Endothelial cell of umbilical vein (primary cell): ENCODE results near the gene CEP250. TPM values are rescaled to one million over a fixed set of nuclear protein-coding genes. Genes with fewer than 3 reads are reported as not detected.

Experiments used
- BruUV-seq: library from RNA; stranded (reverse); fragments of 400-500 nt; replicated peaks from 2 replicates; lab custom pipeline; 2021; lab: Mats Ljungman, UMichigan
- CTCF ChIA-PET: fragments of 300-600, 350-600 bp; sonication (Branson Sonifier 250); formaldehyde crosslinking; loops from one replicate; lab custom pipeline; 2021; ENCODE audit warnings: antibody characterized with exemption, inconsistent platforms; lab: Charles Lee
- POLR2A ChIA-PET: fragments of 300-600, 350-600 bp; sonication (Branson Sonifier 250); formaldehyde crosslinking; loops from one replicate; lab custom pipeline; 2021; ENCODE audit warnings: antibody characterized with exemption, inconsistent platforms; lab: Charles Lee
- DNase-seq: peaks from one replicate; pipeline ENCODE4 v3.0.0-alpha.2; 2011; ENCODE audit warnings: low read depth, low spot score
- FAIRE-seq: peaks from 2 replicates; lab custom pipeline; 2011; peaks lifted over from hg19 to GRCh38; lab: Jason Lieb, UNC
- H2AFZ ChIP-seq: 2 replicates; pipeline ENCODE4 v1.6.0; 2012; ENCODE audit warnings: low read depth, low read length, control low read depth, inconsistent platforms
- H3K27ac ChIP-seq: 2 replicates; pipeline ENCODE4 v1.5.1; 2011; ENCODE audit warnings: low read depth, mild to moderate bottlenecking, control low read depth, low read length, moderate library complexity; ENCODE audit not compliant: insufficient read depth
- H3K27me3 ChIP-seq, 2 experiments: 2 replicates each; pipeline versions ENCODE4 v1.6.0 to v1.6.1; 2011; ENCODE audit warnings: low read length in 2 of 2, mixed read lengths in 1 of 2; ENCODE audit not compliant: control insufficient read depth in 2 of 2, insufficient read depth in 2 of 2
- H3K36me3 ChIP-seq, 2 experiments: 2 replicates in 1 of 2; 3 replicates in 1 of 2; pipeline ENCODE4 v1.5.1; 2011; ENCODE audit warnings: low read length in 2 of 2, mild to moderate bottlenecking in 1 of 2, moderate library complexity in 1 of 2; ENCODE audit not compliant: control insufficient read depth in 2 of 2, insufficient read depth in 2 of 2; ENCODE audit errors: extremely low read depth in 1 of 2
- H3K4me1 ChIP-seq: 3 replicates; pipeline ENCODE4 v1.5.1; 2011; ENCODE audit warnings: mild to moderate bottlenecking, low read length; ENCODE audit not compliant: control insufficient read depth, insufficient read depth; ENCODE audit errors: extremely low read depth
- H3K4me2 ChIP-seq: 2 replicates; pipeline ENCODE4 v1.6.1; 2011; ENCODE audit warnings: low read length, control low read depth, mixed read lengths; ENCODE audit not compliant: insufficient read depth
- H3K4me3 ChIP-seq, 3 experiments: fragments of 200-600 bp in 1 of 3; sonication (generic), shearing (Covaris generic) in 1 of 3; replicated peaks in 1 of 3; 2 replicates each; pipeline ENCODE4 v1.5.1; 2011 to 2016; ENCODE audit warnings: control low read depth in 3 of 3, low read length in 3 of 3, mild to moderate bottlenecking in 2 of 3, inconsistent platforms in 1 of 3, low read depth in 1 of 3, moderate library complexity in 1 of 3; ENCODE audit not compliant: insufficient read depth in 1 of 3
- H3K79me2 ChIP-seq: 2 replicates; pipeline ENCODE4 v1.6.0; 2012; ENCODE audit warnings: low read length, inconsistent platforms; ENCODE audit not compliant: control insufficient read depth, insufficient read depth
- H3K9ac ChIP-seq: replicated peaks from 2 replicates; pipeline ENCODE3; 2011; ENCODE audit warnings: low read length, control low read depth; ENCODE audit not compliant: insufficient read depth; ENCODE audit errors: extremely low read depth
- H3K9me1 ChIP-seq: replicated peaks from 3 replicates; pipeline ENCODE4 v1.6.0; 2011; ENCODE audit warnings: mild to moderate bottlenecking, low read length; ENCODE audit not compliant: control insufficient read depth, insufficient read depth; ENCODE audit errors: extremely low read depth
- H3K9me3 ChIP-seq: replicated peaks from 2 replicates; pipeline ENCODE4 v1.5.1; 2012; ENCODE audit warnings: low read length, inconsistent platforms; ENCODE audit not compliant: control insufficient read depth, insufficient read depth
- H4K20me1 ChIP-seq: replicated peaks from 2 replicates; pipeline ENCODE3; 2011; ENCODE audit warnings: mild to moderate bottlenecking, low read length; ENCODE audit not compliant: control insufficient read depth, insufficient read depth; ENCODE audit errors: extremely low read depth
- EZH2 ChIP-seq: IDR thresholded peaks from 2 replicates; pipeline ENCODE4 v1.6.1; 2012; ENCODE audit warnings: borderline replicate concordance, low read depth, mild to moderate bottlenecking, moderate library complexity, low read length, inconsistent platforms; ENCODE audit not compliant: severe bottlenecking
- FOS ChIP-seq: IDR thresholded peaks from 2 replicates; pipeline ENCODE4 v1.6.1; 2011; ENCODE audit warnings: mild to moderate bottlenecking, low read length, moderate library complexity, borderline replicate concordance; ENCODE audit not compliant: insufficient read depth
- GATA2 ChIP-seq: IDR thresholded peaks from 2 replicates; pipeline ENCODE4 v1.7.0; 2011; ENCODE audit warnings: low read depth, mild to moderate bottlenecking, moderate library complexity, mixed read lengths, low read length; ENCODE audit not compliant: insufficient read length, insufficient read depth
- JUN ChIP-seq: IDR thresholded peaks from 2 replicates; pipeline ENCODE4 v1.6.1; 2011; ENCODE audit warnings: borderline replicate concordance, low read depth; ENCODE audit not compliant: insufficient read length, insufficient read depth
- MYC ChIP-seq: IDR thresholded peaks from one replicate; pipeline ENCODE4 v1.6.1; 2011; ENCODE audit warnings: mild to moderate bottlenecking, low read depth, low read length
- POLR2A ChIP-seq: IDR thresholded peaks from 2 replicates; pipeline ENCODE4 v1.6.1; 2012; ENCODE audit warnings: low read depth, mild to moderate bottlenecking, control low read depth, low read length
- POLR2AphosphoS5 ChIP-seq: IDR thresholded peaks from 2 replicates; pipeline ENCODE4 v1.6.1; 2012; ENCODE audit warnings: low read depth, mild to moderate bottlenecking, control low read depth, low read length, moderate library complexity; ENCODE audit not compliant: insufficient read depth
- dilution Hi-C: fragments of 300-500 bp; cut with MboI; formaldehyde crosslinking; loops from one replicate; pipeline ENCODE4 v1.15.0; 2019; ENCODE audit warnings: low sequenced_read_pairs; ENCODE audit not compliant: extremely low pct_ligation_motif_present
- intact Hi-C: fragments of 100-400 bp; cut with micrococcal nuclease; formaldehyde crosslinking; loops from one replicate; pipeline ENCODE4 v1.10.0; 2022
- polyA plus RNA-seq, 4 experiments: library from polyadenylated mRNA; depleted of rRNA in 3 of 4; stranded (reverse) in 3 of 4; unstranded in 1 of 4; fragments of >200 nt; gene quantifications; 2 replicates each; pipeline versions ENCODE4 v1.2.1 to v1.2.3, GENCODE V29; 2011 to 2012; ENCODE audit warnings: missing spikeins in 1 of 4
- total RNA-seq: library from RNA; stranded (reverse); gene quantifications from 2 replicates; pipeline ENCODE4 v1.2.3, GENCODE V29; 2021
- TF ChIP-seq, protein P1 (sequence below), 2 donors: IDR thresholded peaks; 1 replicate in 1 of 2; 2 replicates in 1 of 2; pipeline ENCODE4 v1.5.1; 2011; ENCODE audit warnings: low read length in 2 of 2, mild to moderate bottlenecking in 2 of 2, moderate library complexity in 2 of 2, control low read depth in 1 of 2, inconsistent platforms in 1 of 2, low read depth in 1 of 2; ENCODE audit not compliant: insufficient read depth in 1 of 2; ENCODE audit errors: extremely low read depth in 1 of 2
- TF ChIP-seq, protein P2 (sequence below): IDR thresholded peaks from 2 replicates; pipeline ENCODE4 v1.6.1; 2011; ENCODE audit not compliant: insufficient read depth, insufficient read length

The CEP250 gene
- total and polyA plus RNA-seq, 2 donors (not counting 3 experiments of a cell fraction or from before 2014, with no cell fraction given): 5.3 to 58.9 TPM

DNA sequence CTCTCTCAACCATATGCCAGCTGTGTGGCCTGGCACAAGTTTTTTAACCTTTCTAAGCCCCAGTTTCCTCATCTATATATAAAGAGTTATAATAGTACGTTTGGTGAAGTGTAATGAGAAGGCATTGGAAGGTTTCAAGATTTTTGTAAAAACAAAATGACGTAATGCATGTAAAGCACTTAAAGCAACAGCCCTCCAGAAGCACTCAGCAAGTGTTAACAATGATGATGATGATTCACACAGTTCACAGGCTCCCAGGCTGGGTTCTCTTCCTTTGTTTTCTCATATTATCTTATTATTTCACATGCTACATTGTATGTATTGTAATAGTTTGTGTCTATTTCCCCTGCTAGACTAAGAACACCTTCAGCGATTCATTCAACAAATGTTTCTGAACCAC lies 6.2 kb downstream of the CEP250 start:
- POLR2A ChIA-PET: no interaction called here
- H3K27ac ChIP-seq: peak overlapping the region; percentile 94
- H3K9me1 ChIP-seq: no peaks in the 10 kb centered on the region
- BruUV-seq: no TSS peak
- peak; percentile 96 for FAIRE-seq
- peak overlapping the region; percentile 54 for H3K9ac ChIP-seq
- no peaks in the 10 kb centered on the region for H3K9me3 ChIP-seq
- peaks cover 22% of the 10 kb centered on the region for H3K4me1 ChIP-seq
- intact Hi-C loops (loop anchor here (5.0 kb wide), 2 partner anchors 51 to 141 kb away; no protein-coding TSS in a partner anchor), dilution Hi-C loops (no loop called here)
- DNase-seq: peak; percentile 96
- peak overlapping the region; percentile 31 for H3K4me2 ChIP-seq
- no peaks in the 10 kb centered on the region for H3K27me3 ChIP-seq
- TF ChIP-seq GATA2 (peak; percentile 20), FOS (peak; percentile 69), EZH2 (no peak), MYC (no peak), POLR2AphosphoS5 (no peak), JUN (peak; percentile 99), POLR2A (peak; percentile 16)
- TF ChIP-seq, protein P1, sequence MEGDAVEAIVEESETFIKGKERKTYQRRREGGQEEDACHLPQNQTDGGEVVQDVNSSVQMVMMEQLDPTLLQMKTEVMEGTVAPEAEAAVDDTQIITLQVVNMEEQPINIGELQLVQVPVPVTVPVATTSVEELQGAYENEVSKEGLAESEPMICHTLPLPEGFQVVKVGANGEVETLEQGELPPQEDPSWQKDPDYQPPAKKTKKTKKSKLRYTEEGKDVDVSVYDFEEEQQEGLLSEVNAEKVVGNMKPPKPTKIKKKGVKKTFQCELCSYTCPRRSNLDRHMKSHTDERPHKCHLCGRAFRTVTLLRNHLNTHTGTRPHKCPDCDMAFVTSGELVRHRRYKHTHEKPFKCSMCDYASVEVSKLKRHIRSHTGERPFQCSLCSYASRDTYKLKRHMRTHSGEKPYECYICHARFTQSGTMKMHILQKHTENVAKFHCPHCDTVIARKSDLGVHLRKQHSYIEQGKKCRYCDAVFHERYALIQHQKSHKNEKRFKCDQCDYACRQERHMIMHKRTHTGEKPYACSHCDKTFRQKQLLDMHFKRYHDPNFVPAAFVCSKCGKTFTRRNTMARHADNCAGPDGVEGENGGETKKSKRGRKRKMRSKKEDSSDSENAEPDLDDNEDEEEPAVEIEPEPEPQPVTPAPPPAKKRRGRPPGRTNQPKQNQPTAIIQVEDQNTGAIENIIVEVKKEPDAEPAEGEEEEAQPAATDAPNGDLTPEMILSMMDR (IDR thresholded peaks at IDR 0.05; ENCODE audit: extremely low read depth in 1 of 2, insufficient read depth in 1 of 2, low read depth in 1 of 2, low read length in 2 of 2): no peak
- TF ChIP-seq, protein P2, sequence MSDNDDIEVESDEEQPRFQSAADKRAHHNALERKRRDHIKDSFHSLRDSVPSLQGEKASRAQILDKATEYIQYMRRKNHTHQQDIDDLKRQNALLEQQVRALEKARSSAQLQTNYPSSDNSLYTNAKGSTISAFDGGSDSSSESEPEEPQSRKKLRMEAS: no peak
- CTCF ChIA-PET: interaction anchor here (0.9 to 3.1 kb wide), 5 partner anchors 13 to 157 kb away, joined by 5 to 10 read pairs (median 8); no protein-coding TSS in a partner anchor
- H3K36me3 ChIP-seq: peaks cover 2 to 10% of the 10 kb centered on the region in 2 experiments
- no peak overlapping the region for H2AFZ ChIP-seq
- H4K20me1 ChIP-seq: no peaks in the 10 kb centered on the region
- no peak overlapping the region for H3K4me3 ChIP-seq
- peaks cover under 1% of the 10 kb centered on the region for H3K79me2 ChIP-seq
